Endometrial microvascular endothelial cells (primary cell): ENCODE measurements around the gene ZBTB37. TPM values are rescaled to one million over a fixed set of nuclear protein-coding genes. Genes with fewer than 3 reads are reported as not detected.

ENCODE experiments used
- total RNA-seq: library from RNA; depleted of rRNA; stranded (reverse); fragments of >200 nt; gene quantifications from one replicate; pipeline ENCODE4 v1.2.3, GENCODE V29; 2015; ENCODE audit errors: inconsistent ontology term

The ZBTB37 gene
- total RNA-seq, 1 donor from 2014 or later, result 1.7 TPM

Other genes starting within 250 kb of the ZBTB37 start
- gene TEX50, start 233.0 kb upstream of the ZBTB37 start, total RNA-seq, result not detected
- not detected for gene ANKRD45, start 198.5 kb upstream of the ZBTB37 start, total RNA-seq
- 18.2 TPM for gene KLHL20, start 153.4 kb upstream of the ZBTB37 start, total RNA-seq
- gene DARS2, start 43.7 kb upstream of the ZBTB37 start, total RNA-seq, result 37.4 TPM
- gene CENPL, start 43.5 kb upstream of the ZBTB37 start, total RNA-seq, result 19.7 TPM
- 283 TPM for gene GAS5, start 391 bp upstream of the ZBTB37 start, total RNA-seq
- gene SERPINC1, start 48.9 kb downstream of the ZBTB37 start, total RNA-seq, result not detected
- 16.0 TPM for gene RC3H1, start 154.0 kb downstream of the ZBTB37 start, total RNA-seq